GM12873 (cell line): ENCODE data around the gene ADAMTSL4.

ENCODE experiments used
- CTCF ChIP-seq: IDR thresholded peaks from 2 replicates; pipeline ENCODE4 v1.5.1; 2012; ENCODE audit warnings: low read depth, mild to moderate bottlenecking, moderate library complexity, low read length, control low read depth; ENCODE audit not compliant: insufficient read depth; ENCODE audit errors: missing control alignments

ADAMTSL4 gene

DNA sequence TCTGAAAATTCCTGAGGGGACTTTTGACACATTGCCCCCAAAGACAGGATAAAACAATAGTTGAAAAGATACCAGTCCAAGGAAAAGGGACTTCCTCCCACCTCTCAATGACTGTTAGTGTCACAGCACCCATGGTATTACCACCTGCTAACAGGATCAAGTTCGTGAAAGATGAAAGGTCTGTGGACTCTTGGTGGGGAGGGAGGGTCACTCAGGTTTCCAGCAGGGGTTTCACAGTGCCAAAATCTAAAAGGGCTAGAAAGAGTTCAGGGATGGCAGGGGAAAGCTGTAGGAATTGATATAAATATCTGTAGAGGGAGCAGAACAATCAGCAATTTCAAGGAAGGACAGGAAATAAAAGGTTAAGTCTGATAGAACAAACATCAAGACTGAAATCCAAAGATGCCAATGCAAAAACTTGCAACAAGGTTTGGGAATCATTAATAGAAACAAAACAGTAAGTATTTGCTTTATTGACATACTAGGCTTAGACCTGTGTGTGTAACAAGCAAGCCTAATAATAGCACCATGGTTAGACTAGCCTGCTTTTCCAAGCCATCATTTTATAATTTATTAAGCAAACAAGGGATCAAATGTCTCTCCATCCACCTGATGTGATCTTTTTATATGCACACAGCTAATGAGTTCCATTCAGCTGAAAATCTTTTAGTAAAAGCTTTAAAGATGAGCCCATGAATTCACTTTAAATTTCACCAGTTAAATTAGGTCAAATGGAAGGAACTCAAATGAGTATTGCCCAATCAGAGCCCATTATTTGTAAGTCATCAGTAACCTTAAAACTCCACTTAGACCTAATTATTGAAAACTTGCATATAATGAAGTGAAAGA, 26.5 kb downstream of the ADAMTSL4 start:
- TF ChIP-seq CTCF, result no peak

DNA sequence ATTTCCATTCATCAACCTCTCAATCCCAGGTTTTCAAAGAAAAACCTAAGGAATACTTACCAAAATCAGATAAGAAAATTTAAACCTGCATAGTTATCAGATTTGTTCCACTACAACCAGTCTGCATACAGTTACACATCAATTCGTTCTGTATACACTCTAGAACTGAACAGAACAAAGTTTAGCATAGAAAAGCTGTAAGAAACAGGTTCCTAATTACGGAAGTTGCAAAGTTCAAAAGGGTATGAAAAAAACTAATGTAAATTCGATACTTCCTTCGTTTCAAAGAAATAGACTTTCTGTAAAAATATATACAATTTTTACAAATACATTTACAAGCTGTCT, 27.1 kb downstream of the ADAMTSL4 start:
- TF ChIP-seq CTCF, result no peak

DNA sequence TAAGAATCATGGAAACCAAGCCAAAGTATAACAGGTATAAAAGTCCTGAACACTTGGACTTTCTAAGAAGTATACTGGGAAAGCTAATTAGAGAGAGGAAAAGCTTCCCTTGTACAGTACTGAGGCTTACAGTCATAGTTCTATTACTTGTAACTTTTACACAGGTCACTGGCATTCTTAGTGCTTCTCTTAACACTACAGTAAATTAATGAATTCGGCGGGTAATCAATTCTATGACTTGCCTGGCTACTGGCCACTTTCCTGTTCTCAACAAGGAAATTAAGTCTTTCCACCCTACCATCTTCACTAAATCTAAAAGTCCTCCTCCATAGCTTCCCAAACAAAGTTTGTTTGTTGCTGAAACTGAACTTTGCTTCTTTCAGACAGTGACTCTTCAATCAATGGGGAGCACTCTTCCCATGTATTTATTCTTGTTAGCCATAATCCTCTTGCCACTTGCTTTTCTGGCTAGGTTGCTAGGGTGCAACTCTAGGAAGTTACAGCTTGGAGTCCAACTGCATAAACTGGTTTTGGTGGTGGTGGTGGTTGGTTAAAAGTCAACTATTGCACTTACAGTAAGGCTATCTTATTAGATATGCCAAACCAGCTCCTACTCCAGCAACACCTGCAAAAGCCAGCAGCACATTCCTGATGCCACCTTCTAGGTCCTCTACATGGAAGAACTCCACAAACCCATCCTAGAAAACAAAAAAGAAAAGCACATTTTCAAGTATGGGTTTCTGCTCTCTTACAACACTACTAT, 27.8 kb downstream of the ADAMTSL4 start:
- no peak for TF ChIP-seq CTCF

DNA sequence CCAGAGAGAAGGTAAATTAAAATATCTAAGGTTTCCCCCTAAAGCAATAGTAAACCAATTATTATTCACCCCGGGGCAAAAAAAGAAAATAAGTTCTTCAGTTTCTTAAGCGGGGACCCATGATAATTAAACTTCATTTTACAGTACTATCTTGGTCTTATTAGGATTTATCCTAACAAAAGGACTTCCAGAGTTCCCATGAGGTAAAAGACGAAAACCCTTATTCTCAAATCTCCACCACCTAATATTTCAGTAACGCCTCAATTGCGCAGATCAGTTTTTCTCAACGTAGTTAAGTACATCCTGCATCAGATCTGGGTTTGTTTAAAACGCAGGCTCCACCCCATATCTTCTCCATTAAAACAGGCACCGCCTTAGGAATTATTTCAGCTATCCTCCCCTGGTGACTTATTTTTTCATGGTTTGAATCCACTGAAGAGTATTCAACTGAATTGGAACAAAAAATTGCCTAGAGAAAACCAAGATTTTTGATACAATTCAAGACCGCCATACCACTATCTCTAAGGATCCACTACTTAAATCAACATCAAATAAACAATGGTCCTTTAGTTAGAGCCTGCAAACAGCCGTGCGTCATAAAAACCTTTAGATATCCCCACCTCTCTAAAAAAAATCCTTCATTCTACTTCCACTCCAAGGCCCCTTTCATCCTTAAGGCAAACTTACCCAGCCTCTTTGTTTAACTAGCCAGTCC, 28.5 kb downstream of the ADAMTSL4 start:
- no peak for TF ChIP-seq CTCF

- no peak for TF ChIP-seq CTCF
Observed at GRCh38 chr1:150578272-150579109, 29.3 kb downstream of the ADAMTSL4 start.

GRCh38 chr1:150579110-150579944, 30.1 kb downstream of the ADAMTSL4 start, which contains the start of gene MCL1:
MCL1 (minus strand) TSS chr1:150579610; CDS start chr1:150579530, 80 bp downstream.
- TF ChIP-seq CTCF, result no peak
